ENCODE measurements around the gene HIPK3.

Gene HIPK3

GRCh38 chr11:33263549-33263948 lies 6.4 kb downstream of the HIPK3 start:
- H3K4me1 ChIP-seq = peaks cover 12% of the 10 kb centered on the region
- no peak overlapping the region for H3K27ac ChIP-seq
- TF ChIP-seq CTCF (IDR thresholded peaks at IDR 0.05) = no peak
- peaks cover 40% of the 10 kb centered on the region for H3K79me2 ChIP-seq
- H3K4me2 ChIP-seq (ENCODE audit: low read length) = no peak overlapping the region
- no peaks in the 10 kb centered on the region for H3K9me3 ChIP-seq (ENCODE audit: control insufficient read depth, low read length)
- H2AFZ ChIP-seq = no peak overlapping the region
- H3K4me3 ChIP-seq (ENCODE audit: low read depth, low read length) = no peak overlapping the region
- H3K9ac ChIP-seq = no peak overlapping the region
- H3K36me3 ChIP-seq (ENCODE audit: control insufficient read depth, insufficient read depth, low read length) = no peaks in the 10 kb centered on the region
- H3K27me3 ChIP-seq (ENCODE audit: control insufficient read depth, insufficient read depth, low read length) = no peaks in the 10 kb centered on the region

- H3K36me3 ChIP-seq (ENCODE audit: control insufficient read depth, insufficient read depth, low read length) = no peaks in the 10 kb centered on the region
- no peak overlapping the region for H3K4me2 ChIP-seq (ENCODE audit: low read length)
- H3K9ac ChIP-seq = no peak overlapping the region
- H3K79me2 ChIP-seq = peaks cover 45% of the 10 kb centered on the region
- H2AFZ ChIP-seq = no peak overlapping the region
- no peaks in the 10 kb centered on the region for H3K27me3 ChIP-seq (ENCODE audit: control insufficient read depth, insufficient read depth, low read length)
- H3K4me1 ChIP-seq = peaks cover 10% of the 10 kb centered on the region
- no peak overlapping the region for H3K27ac ChIP-seq
- H3K9me3 ChIP-seq (ENCODE audit: control insufficient read depth, low read length) = no peaks in the 10 kb centered on the region
- no peak for TF ChIP-seq CTCF (IDR thresholded peaks at IDR 0.05)
- no peak overlapping the region for H3K4me3 ChIP-seq (ENCODE audit: low read depth, low read length)
Observed at GRCh38 chr11:33264926-33265325, 7.7 kb downstream of the HIPK3 start.

GRCh38 chr11:33266393-33267215 lies 9.4 kb downstream of the HIPK3 start:
- no peak for TF ChIP-seq CTCF (IDR thresholded peaks at IDR 0.05)
- H3K79me2 ChIP-seq = peaks cover 43% of the 10 kb centered on the region
- no peak overlapping the region for H3K27ac ChIP-seq
- no peaks in the 10 kb centered on the region for H3K36me3 ChIP-seq (ENCODE audit: control insufficient read depth, insufficient read depth, low read length)
- peaks cover 8% of the 10 kb centered on the region for H3K4me1 ChIP-seq
- H3K9me3 ChIP-seq (ENCODE audit: control insufficient read depth, low read length) = no peaks in the 10 kb centered on the region
- H3K4me3 ChIP-seq (ENCODE audit: low read depth, low read length) = no peak overlapping the region
- H3K4me2 ChIP-seq (ENCODE audit: low read length) = no peak overlapping the region
- H3K27me3 ChIP-seq (ENCODE audit: control insufficient read depth, insufficient read depth, low read length) = no peaks in the 10 kb centered on the region
- H3K9ac ChIP-seq = no peak overlapping the region
- no peak overlapping the region for H2AFZ ChIP-seq

GRCh38 chr11:33268945-33269540 lies 11.9 kb downstream of the HIPK3 start:
- Histone ChIP-seq H3K4me2 (ENCODE audit: low read length) (no peak overlapping the region), H3K79me2 (peaks cover 27% of the 10 kb centered on the region), H3K4me3 (ENCODE audit: low read depth, low read length) (no peak overlapping the region), H3K9me3 (ENCODE audit: control insufficient read depth, low read length) (no peaks in the 10 kb centered on the region), H3K4me1 (peaks cover 5% of the 10 kb centered on the region), H3K36me3 (ENCODE audit: control insufficient read depth, insufficient read depth, low read length) (no peaks in the 10 kb centered on the region), H3K27me3 (ENCODE audit: control insufficient read depth, insufficient read depth, low read length) (no peaks in the 10 kb centered on the region), H3K27ac (no peak overlapping the region), H3K9ac (no peak overlapping the region), H2AFZ (no peak overlapping the region)
- no peak for TF ChIP-seq CTCF (IDR thresholded peaks at IDR 0.05)
